ENCODE data around the gene PLEKHF1. TPM values are rescaled to one million over a fixed set of nuclear protein-coding genes. Genes with fewer than 3 reads are reported as not detected.

PLEKHF1 gene
- total RNA-seq, 4 donors from 2014 or later, result 28.6 to 49.1 (median 38.8) TPM

DNA sequence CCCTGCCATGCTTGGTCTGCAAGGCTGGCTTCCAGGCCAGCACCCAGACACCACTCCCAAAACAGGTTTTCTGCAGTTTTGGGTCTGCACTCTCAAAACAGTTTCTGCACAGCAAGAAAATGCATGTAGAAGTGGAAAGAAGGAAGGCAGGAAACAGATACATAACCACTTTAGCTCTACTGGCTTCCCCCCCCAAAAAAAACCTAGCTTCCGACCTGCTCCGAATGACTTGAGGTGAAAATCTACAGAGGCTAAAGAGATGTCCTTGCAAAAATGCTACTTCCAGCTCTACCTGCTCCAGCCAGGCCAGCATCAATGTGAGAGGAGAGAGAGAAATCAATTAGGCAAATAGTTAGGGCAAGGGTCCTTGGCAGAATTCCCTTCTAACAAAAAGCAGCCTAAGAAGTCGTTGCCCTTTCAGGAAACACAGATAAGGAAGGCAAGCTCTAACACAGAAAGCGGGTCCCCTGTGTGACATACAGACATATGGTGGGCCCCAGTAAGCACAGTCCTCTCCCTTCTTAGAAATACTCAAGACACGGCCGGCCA is 46.4 kb downstream of the PLEKHF1 start:
- no peak overlapping the region for H3K4me3 ChIP-seq
- no peaks in the 10 kb centered on the region for H3K9me3 ChIP-seq
- no peaks in the 10 kb centered on the region for H3K27me3 ChIP-seq
- TF ChIP-seq, protein P1, sequence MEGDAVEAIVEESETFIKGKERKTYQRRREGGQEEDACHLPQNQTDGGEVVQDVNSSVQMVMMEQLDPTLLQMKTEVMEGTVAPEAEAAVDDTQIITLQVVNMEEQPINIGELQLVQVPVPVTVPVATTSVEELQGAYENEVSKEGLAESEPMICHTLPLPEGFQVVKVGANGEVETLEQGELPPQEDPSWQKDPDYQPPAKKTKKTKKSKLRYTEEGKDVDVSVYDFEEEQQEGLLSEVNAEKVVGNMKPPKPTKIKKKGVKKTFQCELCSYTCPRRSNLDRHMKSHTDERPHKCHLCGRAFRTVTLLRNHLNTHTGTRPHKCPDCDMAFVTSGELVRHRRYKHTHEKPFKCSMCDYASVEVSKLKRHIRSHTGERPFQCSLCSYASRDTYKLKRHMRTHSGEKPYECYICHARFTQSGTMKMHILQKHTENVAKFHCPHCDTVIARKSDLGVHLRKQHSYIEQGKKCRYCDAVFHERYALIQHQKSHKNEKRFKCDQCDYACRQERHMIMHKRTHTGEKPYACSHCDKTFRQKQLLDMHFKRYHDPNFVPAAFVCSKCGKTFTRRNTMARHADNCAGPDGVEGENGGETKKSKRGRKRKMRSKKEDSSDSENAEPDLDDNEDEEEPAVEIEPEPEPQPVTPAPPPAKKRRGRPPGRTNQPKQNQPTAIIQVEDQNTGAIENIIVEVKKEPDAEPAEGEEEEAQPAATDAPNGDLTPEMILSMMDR (IDR thresholded peaks at IDR 0.05), result no peak
- TF ChIP-seq EP300 (IDR thresholded peaks at IDR 0.05), result no peak
- TF ChIP-seq POLR2A (IDR thresholded peaks at IDR 0.05), result no peak
- TF ChIP-seq POLR2AphosphoS5 (IDR thresholded peaks at IDR 0.05), result no peak
- no peak overlapping the region for H3K27ac ChIP-seq
- peaks cover 0 to 30% of the 10 kb centered on the region in 2 donors for H3K36me3 ChIP-seq
- H3K4me1 ChIP-seq, result peaks cover 0 to 76% (median 24%) of the 10 kb centered on the region in 3 donors
- WGBS, 2 donors (ENCODE audit: low coverage in 1 of 2), result 57 to 81% methylated on average over 1 to 2 of the region's 6 CpGs
- no peak for ATAC-seq

DNA sequence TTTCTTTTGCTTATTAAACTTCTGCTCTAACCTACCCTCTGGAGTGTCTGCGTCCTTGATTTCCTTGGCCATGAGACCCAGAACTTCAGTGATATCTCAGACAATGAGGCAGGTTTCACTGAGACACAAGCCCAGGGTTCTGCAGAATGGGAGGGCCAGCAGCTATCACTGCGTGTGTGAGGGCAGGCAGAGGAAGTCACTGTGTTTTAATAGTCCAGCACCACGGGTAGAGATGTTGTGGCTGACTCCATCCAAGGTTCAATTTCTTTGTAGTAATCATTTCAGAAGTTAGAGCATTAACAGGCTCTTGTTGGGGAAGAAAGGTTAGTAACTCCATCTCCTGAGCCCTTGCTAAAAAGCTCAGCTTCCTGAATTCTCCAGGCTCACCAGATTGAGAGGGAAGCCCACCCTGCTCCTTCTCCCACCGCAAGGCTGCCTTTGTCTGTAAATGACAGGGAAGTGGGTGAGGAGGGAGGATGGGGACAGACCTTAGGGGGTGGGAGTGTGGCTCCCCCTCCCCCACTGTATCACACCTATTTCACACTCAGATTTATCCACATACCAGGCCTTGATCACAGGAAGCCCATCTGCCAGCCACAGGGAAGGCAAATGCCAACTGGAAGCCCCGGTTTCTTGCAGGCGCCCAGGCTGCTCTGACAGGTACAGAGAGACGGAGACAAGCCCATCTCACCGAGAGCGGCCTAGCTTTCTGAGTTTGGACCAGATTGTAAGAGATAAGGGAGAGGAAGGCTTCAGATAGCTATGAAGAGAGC is 47.7 kb downstream of the PLEKHF1 start:
- Histone ChIP-seq H3K4me1 (peaks cover 0 to 80% (median 24%) of the 10 kb centered on the region in 3 donors), H3K4me3 (no peak overlapping the region), H3K27me3 (no peaks in the 10 kb centered on the region), H3K36me3 (peaks cover 0 to 17% of the 10 kb centered on the region in 2 donors), H3K27ac (peak overlapping the region in 1 of 4 donors; percentile 95), H3K9me3 (no peaks in the 10 kb centered on the region)
- no peak for ATAC-seq
- TF ChIP-seq POLR2A (IDR thresholded peaks at IDR 0.05) (no peak), EP300 (IDR thresholded peaks at IDR 0.05) (no peak), POLR2AphosphoS5 (IDR thresholded peaks at IDR 0.05) (no peak)
- TF ChIP-seq, protein P1 (IDR thresholded peaks at IDR 0.05), result no peak
- WGBS, 2 donors (ENCODE audit: low coverage in 1 of 2), result 33 to 45% methylated on average over 3 to 4 of the region's 9 CpGs

DNA sequence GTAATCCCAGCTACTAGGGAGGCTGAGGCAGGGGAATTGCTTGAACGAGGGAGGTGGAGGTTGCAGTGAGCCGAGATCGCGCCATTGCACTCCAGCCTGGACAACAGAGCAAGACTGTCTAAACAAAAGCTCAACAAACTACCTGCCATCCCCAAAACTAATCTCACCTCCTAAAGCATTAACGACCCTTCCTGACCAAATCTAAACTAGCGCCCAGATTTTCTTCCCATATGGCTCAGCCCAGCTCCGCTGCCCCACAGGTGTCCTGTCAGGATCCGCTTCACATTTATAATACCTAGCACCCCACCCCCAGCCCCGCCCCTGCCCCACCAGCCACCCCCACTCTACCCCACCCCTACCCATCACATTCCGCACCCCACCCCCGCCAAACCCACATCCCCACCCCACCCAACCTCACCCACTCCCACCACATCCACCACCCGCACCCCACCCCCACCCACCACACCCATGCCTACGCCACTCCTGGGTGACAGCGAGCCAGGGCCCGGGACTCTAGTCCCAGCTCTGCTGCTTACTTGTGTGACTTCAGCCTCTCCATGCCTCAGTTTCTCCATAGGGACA is 49.2 kb downstream of the PLEKHF1 start:
- ATAC-seq, result peak; percentile 6
- TF ChIP-seq, protein P1 (IDR thresholded peaks at IDR 0.05), result no peak
- TF ChIP-seq POLR2AphosphoS5 (IDR thresholded peaks at IDR 0.05) (no peak), POLR2A (IDR thresholded peaks at IDR 0.05) (no peak), EP300 (IDR thresholded peaks at IDR 0.05) (no peak)
- Histone ChIP-seq H3K4me1 (peaks cover 0 to 65% (median 24%) of the 10 kb centered on the region in 3 donors), H3K27me3 (no peaks in the 10 kb centered on the region), H3K27ac (peak overlapping the region; percentile 85 to 95 (median 94)), H3K9me3 (no peaks in the 10 kb centered on the region), H3K4me3 (peak overlapping the region; percentile 89 to 98), H3K36me3 (peaks cover 0 to 9% of the 10 kb centered on the region in 2 donors)
- 20 to 39% methylated on average over 6 to 7 of the region's 15 CpGs for WGBS, 2 donors (ENCODE audit: low coverage in 1 of 2)

DNA sequence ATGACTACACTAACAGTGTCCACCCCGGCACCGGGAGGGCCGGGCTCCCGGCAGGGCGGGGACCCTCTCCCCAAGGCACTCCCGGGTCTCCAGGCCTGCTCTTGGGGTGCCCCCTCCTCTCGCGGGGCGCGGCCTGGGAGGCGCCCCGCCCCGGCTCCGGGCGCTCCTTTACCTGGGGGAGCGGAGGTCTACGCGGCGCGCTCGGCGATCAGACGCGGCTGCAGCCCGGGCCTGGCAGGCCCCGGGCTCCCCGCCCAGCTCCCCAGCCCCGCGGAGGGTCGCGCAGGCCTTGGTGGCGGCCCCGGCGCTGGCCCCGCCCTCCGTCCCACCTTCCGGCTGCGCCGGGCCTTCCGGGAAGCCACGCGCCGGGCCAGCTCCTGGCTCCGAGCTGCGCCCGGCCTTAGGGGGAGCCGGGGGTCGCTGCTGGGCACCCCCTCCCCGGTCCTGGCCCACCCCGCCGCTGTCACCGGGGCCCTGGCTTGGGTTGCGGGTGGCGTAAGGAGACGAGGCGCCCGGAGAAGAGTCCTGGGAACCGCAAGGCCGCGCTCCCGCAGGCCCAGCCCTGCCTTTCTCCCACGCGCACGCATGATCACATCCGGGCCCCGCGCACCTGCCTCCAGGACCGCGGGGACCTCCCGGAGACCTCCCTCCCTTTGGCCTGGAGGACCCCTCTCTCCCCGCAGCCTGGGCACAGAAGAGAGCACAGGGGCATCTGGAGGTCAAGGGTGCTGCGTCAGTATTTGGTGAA is 49.9 kb downstream of the PLEKHF1 start, which contains the start of gene C19orf12:
Gene C19orf12 (minus strand): TSS at position 309 of the 748 bp plus-strand sequence. CDS start 6,848 bp downstream, outside the sequence.
- no peaks in the 10 kb centered on the region for H3K9me3 ChIP-seq
- peaks cover 0 to 61% (median 24%) of the 10 kb centered on the region in 3 donors for H3K4me1 ChIP-seq
- TF ChIP-seq POLR2AphosphoS5 (IDR thresholded peaks at IDR 0.05) (peak; percentile 68), EP300 (IDR thresholded peaks at IDR 0.05) (no peak), POLR2A (IDR thresholded peaks at IDR 0.05) (peak; percentile 86 to 91)
- TF ChIP-seq, protein P1 (IDR thresholded peaks at IDR 0.05), result peak in 1 of 4 experiments; percentile 16
- no CpG with 5 or more reads among the region's 72 CpGs for WGBS, 2 donors (ENCODE audit: low coverage in 1 of 2)
- H3K27me3 ChIP-seq, result no peaks in the 10 kb centered on the region
- peak; percentile 86 for ATAC-seq
- peaks cover 0 to 9% of the 10 kb centered on the region in 2 donors for H3K36me3 ChIP-seq
- peak within 1 kb of the TSS; percentile 89 to 98 for H3K4me3 ChIP-seq
- H3K27ac ChIP-seq, result peak within 1 kb of the TSS; percentile 85 to 95 (median 94)

All from gastroesophageal sphincter (tissue), 4 donors.